Esophagus (tissue), 2 donors: ENCODE results near the gene MMP11. TPM values are rescaled to one million over a fixed set of nuclear protein-coding genes. Genes with fewer than 3 reads are reported as not detected.

Source experiments
- H3K27ac ChIP-seq, 2 donors: one replicate each; pipeline ENCODE4 v1.5.1; 2013; ENCODE audit warnings: low read depth in 2 of 2, mild to moderate bottlenecking in 2 of 2, inconsistent platforms in 1 of 2, low read length in 1 of 2, moderate library complexity in 1 of 2
- H3K27me3 ChIP-seq, 2 donors: one replicate each; pipeline ENCODE4 v1.6.1; 2013; ENCODE audit warnings: low read length in 2 of 2, control low read depth in 1 of 2, mild to moderate bottlenecking in 1 of 2; ENCODE audit not compliant: insufficient read depth in 2 of 2, control insufficient read depth in 1 of 2
- H3K36me3 ChIP-seq, 2 donors: one replicate each; pipeline ENCODE4 v1.6.1; 2013; ENCODE audit warnings: low read length in 1 of 2; ENCODE audit not compliant: control insufficient read depth in 2 of 2, insufficient read depth in 2 of 2
- H3K4me1 ChIP-seq, 2 donors: one replicate each; pipeline ENCODE4 v1.6.1; 2013; ENCODE audit warnings: low read length in 1 of 2; ENCODE audit not compliant: control insufficient read depth in 2 of 2, insufficient read depth in 2 of 2
- H3K4me3 ChIP-seq, 2 donors: one replicate each; pipeline ENCODE4 v1.5.1; 2013; ENCODE audit warnings: low read length in 2 of 2, mild to moderate bottlenecking in 2 of 2, low read depth in 1 of 2, moderate library complexity in 1 of 2
- H3K9me3 ChIP-seq, 2 donors: one replicate each; pipeline ENCODE4 v1.6.1; 2013; ENCODE audit warnings: mild to moderate bottlenecking in 2 of 2, low read depth in 1 of 2, low read length in 1 of 2, moderate library complexity in 1 of 2; ENCODE audit not compliant: control insufficient read depth in 2 of 2, insufficient read depth in 1 of 2
- WGBS, 2 donors: extraction: QIAGEN DNeasy Blood & Tissue Kit; methylation state at CpG; one replicate each; pipeline ENCODE4 v1.1.7; 2013; 5-methylcytosine and 5-hydroxymethylcytosine counted together
- polyA plus RNA-seq, 2 donors: library from polyadenylated mRNA; stranded (reverse); fragments of 200-250 nt; gene quantifications; one replicate each; pipeline ENCODE4 v1.2.3, GENCODE V29; 2013
- donor health status: healthy with polysubstance abuse.
- donor health status: Bipolar disorder and iron deficiency.

MMP11 gene
- polyA plus RNA-seq, 2 donors = 0.49 to 0.53 TPM

GRCh38 chr22:23784215-23784732 lies 11.6 kb downstream of the MMP11 start:
- Histone ChIP-seq H3K9me3 (no peaks in the 10 kb centered on the region), H3K4me1 (peaks cover 4 to 15% of the 10 kb centered on the region in 2 donors), H3K36me3 (peaks cover 0 to 1% of the 10 kb centered on the region in 2 donors), H3K27ac (no peak overlapping the region), H3K27me3 (no peaks in the 10 kb centered on the region), H3K4me3 (no peak overlapping the region)
- WGBS, 2 donors = 64 to 75% methylated on average over 8 of the region's 8 CpGs

GRCh38 chr22:23786261-23786710 lies 13.6 kb downstream of the MMP11 start:
- Histone ChIP-seq H3K9me3 (no peaks in the 10 kb centered on the region), H3K4me1 (peaks cover 4 to 15% of the 10 kb centered on the region in 2 donors), H3K27me3 (no peaks in the 10 kb centered on the region), H3K27ac (peak overlapping the region; percentile 98 to 100), H3K4me3 (peak overlapping the region; percentile 66 to 91), H3K36me3 (peaks cover 0 to 3% of the 10 kb centered on the region in 2 donors)
- 22 to 34% methylated on average over 9 of the region's 9 CpGs for WGBS, 2 donors

- Histone ChIP-seq H3K4me1 (peaks cover under 1 to 11% of the 10 kb centered on the region in 2 donors), H3K36me3 (peaks cover 5 to 8% of the 10 kb centered on the region in 2 donors), H3K27ac (peak within 1 kb of the TSS; percentile 98 to 100), H3K4me3 (peak within 1 kb of the TSS; percentile 66 to 91), H3K27me3 (no peaks in the 10 kb centered on the region), H3K9me3 (no peaks in the 10 kb centered on the region)
- 0% methylated on average over 96 to 97 of the region's 97 CpGs for WGBS, 2 donors
Measured at GRCh38 chr22:23786752-23787599, 14.3 kb downstream of the MMP11 start, which contains the start of gene SMARCB1. Gene SMARCB1 (plus strand): TSS chr22:23786966. CDS start chr22:23787170, 204 bp downstream.

GRCh38 chr22:23787600-23787896 lies 14.9 kb downstream of the MMP11 start:
- peaks cover 0 to 12% of the 10 kb centered on the region in 2 donors for H3K4me1 ChIP-seq
- 1 to 3% methylated on average over 5 of the region's 5 CpGs for WGBS, 2 donors

GRCh38 chr22:23787910-23788309 lies 15.3 kb downstream of the MMP11 start:
- Histone ChIP-seq H3K4me3 (peak overlapping the region; percentile 66 to 91), H3K4me1 (peaks cover 0 to 12% of the 10 kb centered on the region in 2 donors), H3K27ac (no peak overlapping the region), H3K27me3 (no peaks in the 10 kb centered on the region), H3K9me3 (no peaks in the 10 kb centered on the region), H3K36me3 (peaks cover 5 to 16% of the 10 kb centered on the region in 2 donors)
- WGBS, 2 donors = 48 to 57% methylated on average over 3 of the region's 3 CpGs

More at GRCh38 chr22:23787600-23787896, 14.9 kb downstream of the MMP11 start:
- H3K9me3 ChIP-seq = no peaks in the 10 kb centered on the region
- H3K27ac ChIP-seq = peak overlapping the region; percentile 51 to 100
- no peaks in the 10 kb centered on the region for H3K27me3 ChIP-seq
- H3K4me3 ChIP-seq = peak overlapping the region; percentile 66 to 91
- peaks cover 5 to 13% of the 10 kb centered on the region in 2 donors for H3K36me3 ChIP-seq

- WGBS, 2 donors = 61 to 65% methylated on average over 4 of the region's 4 CpGs
- H3K9me3 ChIP-seq = no peaks in the 10 kb centered on the region
- H3K4me1 ChIP-seq = peaks cover 0 to 12% of the 10 kb centered on the region in 2 donors
- H3K27ac ChIP-seq = no peak overlapping the region
- H3K4me3 ChIP-seq = no peak overlapping the region
- H3K36me3 ChIP-seq = peaks cover 5 to 21% of the 10 kb centered on the region in 2 donors
- H3K27me3 ChIP-seq = no peaks in the 10 kb centered on the region
Measured at GRCh38 chr22:23789121-23789520, 16.5 kb downstream of the MMP11 start.

GRCh38 chr22:23789638-23790037 lies 17.0 kb downstream of the MMP11 start:
- H3K27ac ChIP-seq = no peak overlapping the region
- no peaks in the 10 kb centered on the region for H3K27me3 ChIP-seq
- peaks cover 5 to 21% of the 10 kb centered on the region in 2 donors for H3K36me3 ChIP-seq
- WGBS, 2 donors = 82 to 83% methylated on average over 4 of the region's 4 CpGs
- peaks cover 0 to 12% of the 10 kb centered on the region in 2 donors for H3K4me1 ChIP-seq
- H3K9me3 ChIP-seq = no peaks in the 10 kb centered on the region
- no peak overlapping the region for H3K4me3 ChIP-seq

GRCh38 chr22:23790819-23791737 lies 18.4 kb downstream of the MMP11 start:
- Histone ChIP-seq H3K4me3 (no peak overlapping the region), H3K9me3 (no peaks in the 10 kb centered on the region), H3K36me3 (peaks cover 5 to 24% of the 10 kb centered on the region in 2 donors), H3K4me1 (peaks cover 0 to 12% of the 10 kb centered on the region in 2 donors), H3K27me3 (no peaks in the 10 kb centered on the region), H3K27ac (no peak overlapping the region)
- WGBS, 2 donors = 65 to 74% methylated on average over 11 of the region's 11 CpGs
